Esophagus squamous epithelium (tissue), 5 donors: Measurements from ENCODE around the gene FAM124A. TPM values are rescaled to one million over a fixed set of nuclear protein-coding genes. Genes with fewer than 3 reads are reported as not detected.

Experiments
- DNase-seq: peaks from one replicate; lab custom pipeline; 2025; lab: John Stamatoyannopoulos, UW
- H3K27ac ChIP-seq, 4 donors: fragments of 200-600 bp; sonication (generic); one replicate each; pipeline ENCODE4 v1.5.1; 2016 to 2019; ENCODE audit warnings: mild to moderate bottlenecking in 1 of 4
- H3K27me3 ChIP-seq, 4 donors: fragments of 200-600 bp; sonication (generic); 1 replicate in 3 of 4; 2 replicates in 1 of 4; pipeline versions ENCODE4 v1.5.1 to v1.6.0; 2017 to 2021; ENCODE audit warnings: antibody characterized with exemption in 1 of 4
- H3K36me3 ChIP-seq, 3 donors: fragments of 200-600 bp; sonication (generic); one replicate each; pipeline ENCODE4 v1.5.1; 2016 to 2019
- H3K4me1 ChIP-seq, 3 donors: fragments of 200-600 bp; sonication (generic); one replicate each; pipeline ENCODE4 v1.5.1; 2017 to 2019
- H3K4me3 ChIP-seq, 4 donors: fragments of 200-600 bp; sonication (generic); 1 replicate in 3 of 4; 2 replicates in 1 of 4; pipeline ENCODE4 v1.5.1; 2016 to 2019; ENCODE audit warnings: mild to moderate bottlenecking in 2 of 4, moderate library complexity in 1 of 4
- H3K9me3 ChIP-seq, 3 donors: fragments of 200-600 bp; sonication (generic); one replicate each; pipeline ENCODE4 v1.5.1; 2016 to 2019
- CTCF ChIP-seq, 6 experiments: fragments of 450-650 bp in 4 of 6; fragments of 200-600 bp in 2 of 6; sonication (generic) in 2 of 6; IDR thresholded peaks; one replicate each; pipeline ENCODE4 v1.5.1; 2016 to 2019; ENCODE audit warnings: antibody characterized with exemption in 6 of 6, mild to moderate bottlenecking in 4 of 6, moderate library complexity in 4 of 6
- POLR2A ChIP-seq, 4 donors: fragments of 450-650 bp; IDR thresholded peaks; one replicate each; pipeline ENCODE4 v1.6.1; 2017; ENCODE audit warnings: antibody characterized with exemption in 4 of 4, mild to moderate bottlenecking in 4 of 4, moderate library complexity in 3 of 4
- WGBS, 2 donors: methylation state at CpG; one replicate each; pipeline ENCODE4 v1.1.5; 2018; 5-methylcytosine and 5-hydroxymethylcytosine counted together
- intact Hi-C: fragments of 100-400 bp; cut with DNase I; formaldehyde crosslinking; loops from one replicate; pipeline ENCODE4 v1.15.0; 2022
- total RNA-seq, 4 donors: library from RNA; depleted of rRNA; stranded (reverse); fragments of >200 nt; gene quantifications; one replicate each; pipeline ENCODE4 v1.1.0, GENCODE V29; 2016
- donor health status: DM: yes; HTN: yes; CAD: no.

The FAM124A gene
- total RNA-seq, 4 donors from 2014 or later: 0.45 to 2.5 (median 1.3) TPM

DNA sequence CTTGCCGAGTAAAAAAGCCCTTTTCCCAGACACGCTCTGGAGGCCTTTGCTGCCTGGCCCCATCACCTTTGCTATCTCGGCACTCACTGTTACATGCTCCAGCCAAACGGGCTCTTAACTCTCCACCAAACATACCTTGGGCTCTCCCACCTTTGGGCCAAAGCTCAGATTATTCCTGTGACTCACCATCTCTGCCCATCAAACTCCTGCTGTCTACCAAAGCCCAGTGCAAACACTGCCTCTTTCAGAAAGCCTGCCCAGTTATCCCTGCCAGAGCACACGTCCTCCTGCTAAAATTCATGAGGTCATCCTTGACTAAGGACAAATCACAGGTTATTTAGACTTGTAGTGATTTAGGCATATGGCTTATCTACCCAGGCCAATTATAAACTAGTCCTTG lies 69.1 kb downstream of the FAM124A start:
- no peak for TF ChIP-seq POLR2A (IDR thresholded peaks at IDR 0.05)
- no peak for TF ChIP-seq CTCF (IDR thresholded peaks at IDR 0.05)
- WGBS, 2 donors: 46 to 75% methylated on average over 5 of the region's 5 CpGs
- intact Hi-C loops: no loop called here

GRCh38 chr13:51292000-51292565 lies 69.9 kb downstream of the FAM124A start:
- Histone ChIP-seq H3K36me3 (no peaks in the 10 kb centered on the region), H3K4me1 (peaks cover 0 to 11% (median 0%) of the 10 kb centered on the region in 3 donors), H3K4me3 (no peak overlapping the region), H3K27ac (no peak overlapping the region), H3K27me3 (no peaks in the 10 kb centered on the region), H3K9me3 (no peaks in the 10 kb centered on the region)
- TF ChIP-seq CTCF (IDR thresholded peaks at IDR 0.05) (no peak), POLR2A (IDR thresholded peaks at IDR 0.05) (no peak)
- DNase-seq: no peak
- WGBS, 2 donors: 28 to 33% methylated on average over 6 of the region's 6 CpGs
- intact Hi-C loops: no loop called here

More for the DNA sequence above, 69.1 kb downstream of the FAM124A start:
- no peak for DNase-seq
- Histone ChIP-seq H3K4me1 (peaks cover 0 to 11% (median 0%) of the 10 kb centered on the region in 3 donors), H3K36me3 (no peaks in the 10 kb centered on the region), H3K4me3 (no peak overlapping the region), H3K27me3 (no peaks in the 10 kb centered on the region), H3K9me3 (no peaks in the 10 kb centered on the region), H3K27ac (no peak overlapping the region)

DNA sequence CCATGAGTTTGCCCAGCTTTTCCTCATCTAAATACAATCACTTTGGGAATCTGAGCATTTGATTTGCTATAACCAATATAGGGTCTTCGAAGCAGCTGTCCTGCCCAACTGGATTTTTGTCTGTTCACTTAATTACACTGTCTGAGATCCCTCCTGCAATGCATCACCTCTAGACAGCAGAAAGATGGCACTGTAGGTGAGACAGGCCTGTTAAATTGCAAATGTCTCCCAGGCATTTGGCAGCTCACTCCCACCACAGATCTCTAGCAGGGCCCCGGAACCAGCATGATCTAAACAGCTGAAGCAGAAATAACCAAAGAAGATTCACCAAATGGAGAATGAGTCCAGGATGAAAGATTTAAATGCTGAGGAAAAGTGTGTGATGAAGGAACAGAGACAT lies 75.4 kb downstream of the FAM124A start:
- 69 to 71% methylated on average over 2 of the region's 2 CpGs for WGBS, 2 donors
- Histone ChIP-seq H3K27ac (no peak overlapping the region), H3K4me3 (no peak overlapping the region), H3K36me3 (no peaks in the 10 kb centered on the region), H3K9me3 (no peaks in the 10 kb centered on the region), H3K4me1 (peaks cover 0 to 2% (median 0%) of the 10 kb centered on the region in 3 donors), H3K27me3 (no peaks in the 10 kb centered on the region)
- DNase-seq: no peak
- TF ChIP-seq POLR2A (IDR thresholded peaks at IDR 0.05) (no peak), CTCF (IDR thresholded peaks at IDR 0.05) (no peak)
- intact Hi-C loops: no loop called here

DNA sequence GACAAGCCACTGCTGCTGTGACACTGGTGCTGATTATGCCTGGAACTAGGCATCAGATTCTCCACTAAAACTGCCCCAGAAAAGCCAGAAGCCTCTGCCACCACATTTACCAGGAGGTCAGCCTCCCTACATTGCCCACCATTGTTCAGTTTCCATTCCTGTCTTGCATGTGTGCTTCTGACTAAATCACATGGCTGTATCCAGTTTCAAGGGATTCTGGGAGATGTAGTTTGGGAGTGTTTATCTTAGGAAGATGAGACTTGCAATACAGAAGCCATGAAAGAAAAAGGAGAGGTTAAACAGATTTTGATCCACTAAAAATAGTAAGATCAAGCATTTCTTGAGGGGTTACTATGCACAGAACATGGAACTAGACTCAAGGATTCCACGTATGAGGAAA lies 76.6 kb downstream of the FAM124A start:
- WGBS, 2 donors: 91 to 100% methylated on average over 1 of the region's 1 CpG
- TF ChIP-seq CTCF (IDR thresholded peaks at IDR 0.05) (no peak), POLR2A (IDR thresholded peaks at IDR 0.05) (no peak)
- no peak overlapping the region for H3K4me3 ChIP-seq
- no peak overlapping the region for H3K27ac ChIP-seq
- DNase-seq: no peak
- no peaks in the 10 kb centered on the region for H3K9me3 ChIP-seq
- no peaks in the 10 kb centered on the region for H3K4me1 ChIP-seq
- H3K27me3 ChIP-seq: no peaks in the 10 kb centered on the region
- no peaks in the 10 kb centered on the region for H3K36me3 ChIP-seq
- intact Hi-C loops: no loop called here

GRCh38 chr13:51303063-51303552 lies 80.9 kb downstream of the FAM124A start:
- intact Hi-C loops: no loop called here
- DNase-seq: no peak
- 81 to 83% methylated on average over 2 of the region's 2 CpGs for WGBS, 2 donors

More at GRCh38 chr13:51303063-51303552, 80.9 kb downstream of the FAM124A start:
- Histone ChIP-seq H3K27ac (no peak overlapping the region), H3K4me3 (no peak overlapping the region), H3K27me3 (no peaks in the 10 kb centered on the region), H3K4me1 (no peaks in the 10 kb centered on the region), H3K9me3 (no peaks in the 10 kb centered on the region), H3K36me3 (no peaks in the 10 kb centered on the region)
- no peak for TF ChIP-seq CTCF (IDR thresholded peaks at IDR 0.05)
- TF ChIP-seq POLR2A (IDR thresholded peaks at IDR 0.05): no peak
